CD4-positive, alpha-beta T cell treated with Interferon alpha-2 for 1 hour (primary cell): Measurements from ENCODE around the gene BNIPL.

Source experiments
- DNase-seq, 2 donors: peaks; one replicate each; pipeline ENCODE4 v3.0.0-alpha.2; 2020 to 2022

The BNIPL gene

DNA sequence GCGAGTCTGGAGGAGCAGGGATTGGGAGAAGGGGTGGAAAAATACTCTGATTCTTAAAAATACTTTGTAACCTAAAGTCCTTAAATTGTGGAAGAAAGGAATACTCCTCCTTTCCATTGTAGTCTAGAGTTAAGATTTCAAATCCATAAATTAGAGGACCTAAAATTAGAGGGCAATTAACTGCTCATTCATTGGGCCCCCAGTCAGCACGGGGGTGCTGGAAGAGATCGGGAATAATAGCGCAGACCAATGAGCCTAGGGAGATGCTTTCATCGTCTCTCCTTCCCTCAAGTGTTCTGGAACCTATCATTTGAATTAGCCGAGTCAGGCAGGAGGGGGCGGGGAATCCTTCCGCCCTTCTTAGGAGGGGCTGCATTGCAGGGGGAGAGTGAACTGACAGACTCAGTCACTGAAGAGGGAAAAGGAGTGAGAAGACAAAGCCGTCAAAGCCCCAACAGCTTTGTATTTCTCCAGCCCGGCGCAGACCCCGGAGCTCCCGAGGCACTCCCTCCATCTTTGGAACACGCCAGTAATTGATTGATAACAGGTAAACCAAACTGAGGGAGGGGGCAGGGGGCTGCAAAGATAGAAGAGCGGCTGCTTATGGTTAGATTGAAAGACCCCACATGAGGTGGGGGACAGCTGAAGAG is 23.7 kb downstream of the BNIPL start, which contains the start of gene MLLT11:
MLLT11 (plus strand) TSS at position 391 of the 650 bp plus-strand sequence. CDS start 6,828 bp downstream, outside the sequence.
- DNase-seq: peak in 1 of 2 donors; percentile 31

DNA sequence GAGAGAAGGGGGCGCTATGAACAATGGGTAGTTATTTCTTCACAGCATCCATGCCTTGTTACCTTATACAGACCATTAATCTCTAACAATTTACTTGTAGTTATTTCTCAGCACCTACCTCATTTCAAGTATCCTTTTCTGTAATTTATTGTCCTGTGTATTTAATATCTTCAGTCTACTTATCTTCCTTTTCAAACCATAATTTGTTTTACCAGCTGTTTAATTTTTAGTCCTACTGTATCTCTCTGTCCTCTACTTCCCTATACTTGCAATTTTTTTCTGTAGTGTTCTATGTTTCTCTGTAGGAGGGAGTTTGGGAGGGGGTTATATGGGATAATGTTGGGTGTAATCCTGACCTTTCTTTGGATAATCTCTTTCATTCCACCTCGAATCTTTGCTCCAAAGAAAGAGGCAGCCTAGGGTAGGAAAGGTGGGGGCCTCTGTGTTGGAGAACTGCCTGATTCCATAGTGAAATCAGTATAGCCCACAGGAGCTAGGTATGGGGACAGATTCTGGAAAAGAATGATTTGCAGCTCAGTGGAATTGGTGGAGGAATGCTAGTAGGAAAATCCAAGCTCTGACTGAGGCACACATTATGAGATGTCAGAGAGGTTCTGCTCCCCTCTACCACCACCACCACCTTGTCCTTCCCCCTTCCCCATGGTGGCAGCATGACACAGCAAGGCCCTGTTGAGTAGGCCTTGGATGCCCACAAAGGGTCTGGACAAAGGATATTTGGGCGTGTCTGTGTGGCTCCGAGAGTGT is 24.5 kb downstream of the BNIPL start:
- DNase-seq: no peak

DNA sequence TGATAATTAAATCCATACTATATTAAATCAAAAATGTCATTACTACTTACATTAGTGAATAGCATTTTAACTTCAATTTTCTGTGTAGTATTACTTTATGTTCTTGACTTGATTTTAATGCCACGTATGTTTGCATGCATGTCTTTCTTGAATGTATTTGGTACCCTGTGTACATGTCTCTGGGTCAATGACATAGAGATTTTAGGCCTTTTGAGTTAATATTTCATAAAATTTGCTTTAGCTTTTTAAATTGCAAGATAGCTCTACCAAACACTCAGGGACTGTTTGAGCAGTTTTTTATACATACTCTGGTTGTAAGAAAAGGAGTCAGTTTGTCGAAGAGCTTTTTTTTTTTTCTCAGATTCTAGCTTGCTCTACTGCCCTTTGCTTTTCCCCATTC is 25.3 kb downstream of the BNIPL start:
- no peak for DNase-seq

DNA sequence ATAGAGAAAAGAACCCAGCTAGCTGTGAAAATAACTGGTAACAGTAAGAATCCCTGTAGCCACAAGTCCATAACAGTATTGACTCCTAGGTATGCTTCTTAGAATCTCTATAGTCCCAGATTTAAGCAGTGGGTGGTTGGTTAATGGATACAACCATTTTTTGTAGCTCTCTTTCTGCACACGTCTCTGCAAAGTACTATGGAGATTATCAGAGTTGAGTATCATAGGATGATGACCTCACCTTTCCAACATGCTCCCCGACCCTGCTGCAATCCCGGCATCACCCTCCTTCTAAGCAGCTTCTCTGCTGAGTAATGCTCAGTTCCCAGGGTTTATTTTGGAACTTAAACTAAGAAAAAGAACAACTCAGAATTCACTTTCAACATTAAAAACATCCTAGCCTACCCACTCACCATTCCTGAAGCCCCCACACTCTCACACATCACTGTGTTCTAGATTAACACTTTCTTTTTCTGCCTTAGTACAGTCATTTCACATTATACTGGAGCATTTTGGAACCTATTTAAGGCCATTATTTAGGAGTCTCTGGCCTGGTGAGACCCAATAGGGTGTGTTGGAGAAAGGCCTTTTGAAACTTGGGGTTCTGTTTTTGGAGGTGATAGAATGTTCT is 26.5 kb downstream of the BNIPL start:
- no peak for DNase-seq

DNA sequence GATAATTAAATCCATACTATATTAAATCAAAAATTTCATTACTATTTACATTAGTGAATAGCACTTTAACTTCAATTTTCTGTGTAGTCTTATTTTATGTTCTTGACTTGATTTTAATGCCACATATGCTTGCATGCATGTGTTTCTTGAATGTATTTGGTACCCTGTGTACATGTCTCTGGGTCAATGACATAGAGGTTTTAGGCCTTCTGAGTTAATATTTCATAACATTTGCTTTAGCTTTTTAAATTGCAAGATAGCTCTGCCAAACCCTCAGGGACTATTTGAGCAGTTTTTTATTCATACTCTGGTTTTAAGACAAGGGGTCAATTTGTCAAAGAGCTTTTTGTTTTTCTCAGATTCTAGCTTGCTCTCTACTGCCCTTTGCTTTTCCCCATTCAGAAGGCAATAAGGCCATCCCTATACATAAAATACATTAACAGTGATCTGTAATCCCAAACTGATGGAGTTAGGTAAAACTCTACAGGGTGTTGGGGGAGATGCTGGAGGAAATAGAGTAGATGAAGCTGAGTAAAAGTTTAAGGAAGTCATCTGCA is 28.8 kb downstream of the BNIPL start:
- DNase-seq: no peak

DNA sequence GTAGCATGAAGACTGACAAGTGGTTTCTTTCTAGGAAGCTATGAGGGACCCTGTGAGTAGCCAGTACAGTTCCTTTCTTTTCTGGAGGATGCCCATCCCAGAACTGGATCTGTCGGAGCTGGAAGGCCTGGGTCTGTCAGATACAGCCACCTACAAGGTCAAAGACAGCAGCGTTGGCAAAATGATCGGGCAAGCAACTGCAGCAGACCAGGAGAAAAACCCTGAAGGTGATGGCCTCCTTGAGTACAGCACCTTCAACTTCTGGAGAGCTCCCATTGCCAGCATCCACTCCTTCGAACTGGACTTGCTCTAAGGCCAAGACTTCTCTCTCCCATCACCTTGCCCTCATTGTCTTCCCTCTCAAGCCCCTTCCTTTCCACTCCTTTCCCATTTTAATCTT is 30.8 kb downstream of the BNIPL start:
- no peak for DNase-seq

DNA sequence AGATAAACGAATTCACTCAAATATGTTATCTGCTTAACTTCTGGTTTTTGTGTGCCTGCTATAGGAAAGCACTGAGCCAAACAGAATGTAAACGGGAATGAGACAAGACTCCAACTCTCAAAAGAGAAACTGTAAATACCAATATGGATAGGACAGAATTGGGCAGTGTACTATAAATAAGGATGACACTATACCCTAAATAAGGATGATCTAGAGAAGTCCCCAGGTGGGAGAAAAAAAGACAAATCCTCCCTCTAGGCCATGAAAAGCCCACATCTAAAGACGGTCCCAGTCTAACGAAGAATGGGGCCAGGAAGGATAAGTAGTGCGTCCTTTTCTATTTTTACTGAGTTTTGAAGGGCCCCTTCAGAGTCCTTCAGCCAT is 32.7 kb downstream of the BNIPL start:
- DNase-seq: no peak

DNA sequence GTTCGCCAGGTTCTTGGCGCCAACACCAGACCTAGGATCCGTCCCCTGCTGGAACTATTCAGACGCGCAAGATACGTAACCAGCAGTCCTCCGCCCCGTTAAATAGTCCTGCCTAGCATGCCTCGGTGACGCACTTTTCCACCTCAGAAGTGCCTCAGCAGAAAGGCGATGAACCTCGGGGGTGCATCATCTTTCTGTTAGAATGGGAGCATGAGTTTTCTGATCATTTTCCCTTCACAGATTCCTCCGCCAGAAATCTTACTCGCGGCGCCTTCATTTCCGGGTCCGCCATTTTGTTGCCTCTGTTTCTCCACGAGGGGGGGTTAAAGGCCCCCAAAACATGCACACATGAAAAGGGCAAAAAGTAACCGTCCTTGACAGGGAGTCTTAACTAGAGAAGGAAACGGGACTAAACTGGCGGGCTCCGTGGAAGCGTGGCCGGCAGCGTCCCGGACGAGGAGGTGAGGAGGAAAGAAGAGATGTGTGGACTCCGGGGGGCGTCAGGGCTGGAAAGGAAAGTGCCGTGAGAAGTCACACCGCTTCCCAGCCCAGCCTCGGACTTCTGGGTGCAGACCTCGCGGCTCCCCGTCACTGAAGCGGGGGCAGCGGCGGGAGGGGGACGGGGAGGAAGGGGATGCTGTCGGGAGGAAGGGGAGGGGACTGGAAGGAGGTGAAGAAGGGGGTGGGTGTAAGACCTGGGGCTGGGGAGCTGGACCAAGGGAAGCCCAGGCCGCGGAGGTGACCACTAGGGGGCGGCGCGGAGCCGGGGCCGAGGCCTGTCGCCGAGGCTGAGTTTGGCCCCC is 34.3 kb downstream of the BNIPL start, which contains the start of gene GABPB2:
GABPB2 (plus strand) TSS at position 288 of the 803 bp plus-strand sequence. CDS start 17,429 bp downstream, outside the sequence.
- DNase-seq: peak; percentile 84 to 89

DNA sequence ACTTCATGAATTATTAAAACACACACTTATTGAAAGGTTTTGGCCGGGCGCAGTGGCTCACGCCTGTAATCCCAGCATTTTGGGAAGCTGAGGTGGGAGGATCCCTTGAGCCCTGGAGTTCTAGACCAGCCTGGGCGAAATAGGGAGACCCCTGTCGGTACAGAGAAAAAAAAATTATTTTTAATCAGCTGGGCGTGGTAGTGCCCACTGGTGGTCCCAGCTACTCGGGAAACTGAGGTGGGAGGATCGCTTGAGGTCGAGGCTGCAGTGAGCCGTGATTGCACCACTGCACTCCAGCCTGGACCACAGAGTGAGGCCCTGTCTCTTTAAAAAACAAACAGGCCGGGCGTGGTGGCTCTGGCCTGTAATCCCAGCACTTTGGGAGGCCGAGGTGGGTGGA is 35.8 kb downstream of the BNIPL start:
- DNase-seq: no peak

DNA sequence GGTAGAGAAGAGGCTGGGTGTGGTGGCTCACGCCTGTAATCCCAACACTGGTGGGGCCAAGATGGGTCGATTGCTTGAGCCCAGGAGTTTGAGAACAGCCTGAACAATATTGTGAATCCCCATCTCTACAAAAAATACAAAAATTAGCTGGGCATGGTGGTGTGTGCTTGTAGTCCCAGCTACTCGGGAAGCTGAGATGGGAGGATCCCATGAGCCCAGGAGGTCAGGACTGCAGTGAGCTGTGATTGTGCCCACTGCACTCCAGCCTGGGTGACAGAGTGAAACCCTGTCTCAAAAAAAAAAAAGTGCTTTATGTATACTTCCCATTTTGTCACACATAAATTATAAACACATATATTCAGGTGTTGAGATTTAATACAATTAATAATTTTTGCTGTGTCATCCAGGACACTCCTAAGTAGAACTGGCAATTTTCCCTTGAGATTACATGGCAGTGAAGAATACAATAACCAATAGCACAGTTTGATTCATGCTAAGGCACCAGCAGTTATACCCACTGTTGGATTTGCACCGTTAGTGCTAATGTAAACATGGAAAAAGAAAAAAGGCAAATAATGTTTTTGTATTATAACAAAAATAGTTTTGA is 49.7 kb downstream of the BNIPL start:
- no peak for DNase-seq
